B cell (primary cell): Measurements from ENCODE around the gene DGCR6. TPM values are rescaled to one million over a fixed set of nuclear protein-coding genes. Genes with fewer than 3 reads are reported as not detected.
"Not testable (repeated sequence)": the region's sequence is repeated elsewhere in the genome, so short reads cannot be mapped to it uniquely, and the experiment has no call there.

ENCODE experiments used
- ATAC-seq: fragments of 200-7000 bp; cut with Tn5 transposase; one replicate; pipeline ENCODE4 v1.10.0; 2021; ENCODE audit warnings: low read depth, mild to moderate bottlenecking, moderate number of reproducible peaks, moderate library complexity
- CTCF ChIA-PET: fragments of 350-600 bp; sonication (Branson Sonifier 250); formaldehyde crosslinking; loops from one replicate; lab custom pipeline; 2021; ENCODE audit warnings: antibody characterized with exemption, inconsistent platforms; lab: Charles Lee
- POLR2A ChIA-PET: fragments of 350-600 bp; sonication (Branson Sonifier 250); formaldehyde crosslinking; loops from one replicate; lab custom pipeline; 2021; ENCODE audit warnings: antibody characterized with exemption; lab: Charles Lee
- DNase-seq: peaks from one replicate; pipeline ENCODE4 v3.0.0; 2013
- H2AFZ ChIP-seq: 2 replicates; pipeline ENCODE4 v1.6.1; 2012; ENCODE audit warnings: mild to moderate bottlenecking, low read depth, low read length; ENCODE audit not compliant: insufficient read depth, poor library complexity, severe bottlenecking
- H3K27ac ChIP-seq, 2 donors: 1 replicate in 1 of 2; 2 replicates in 1 of 2; pipeline ENCODE4 v1.5.1; 2012 to 2013; ENCODE audit warnings: low read length in 2 of 2, mild to moderate bottlenecking in 2 of 2, moderate library complexity in 1 of 2
- H3K27me3 ChIP-seq, 4 experiments: fragments of 200-600 bp in 1 of 4; sonication (generic) in 1 of 4; replicated peaks in 1 of 4; 1 replicate in 2 of 4; 2 replicates in 2 of 4; pipeline versions ENCODE4 v1.6.1 to v1.7.0; 2013 to 2016; ENCODE audit warnings: low read length in 3 of 4, mild to moderate bottlenecking in 2 of 4, mixed read lengths in 1 of 4, moderate library complexity in 1 of 4; ENCODE audit not compliant: insufficient read depth in 4 of 4, control insufficient read depth in 3 of 4; ENCODE audit errors: control extremely low read depth in 1 of 4
- H3K36me3 ChIP-seq, 2 experiments: replicated peaks in 1 of 2; 1 replicate in 1 of 2; 2 replicates in 1 of 2; pipeline versions ENCODE4 v1.6.1 to v1.7.1; 2013; ENCODE audit warnings: low read length in 1 of 2; ENCODE audit not compliant: insufficient read depth in 2 of 2, control insufficient read depth in 1 of 2; ENCODE audit errors: control extremely low read depth in 1 of 2, extremely low read depth in 1 of 2
- H3K4me1 ChIP-seq, 2 donors: fragments of 200-600 bp in 1 of 2; sonication (generic) in 1 of 2; 1 replicate in 1 of 2; 2 replicates in 1 of 2; pipeline versions ENCODE4 v1.5.1 to v1.6.1; 2013 to 2017; ENCODE audit warnings: low read length in 2 of 2; ENCODE audit not compliant: control insufficient read depth in 2 of 2, insufficient read depth in 2 of 2
- H3K4me2 ChIP-seq: replicated peaks from 2 replicates; pipeline ENCODE3; 2012; ENCODE audit warnings: mild to moderate bottlenecking, low read depth, low read length; ENCODE audit not compliant: poor library complexity, severe bottlenecking
- H3K4me3 ChIP-seq, 5 experiments: fragments of 200-600 bp in 1 of 5; sonication (generic) in 1 of 5; 1 replicate in 3 of 5; 2 replicates in 2 of 5; pipeline versions ENCODE4 v1.5.1 to v1.7.0; 2011 to 2016; ENCODE audit warnings: low read length in 4 of 5, mild to moderate bottlenecking in 4 of 5, low read depth in 2 of 5, control low read depth in 1 of 5, moderate library complexity in 1 of 5; ENCODE audit not compliant: insufficient read depth in 1 of 5; ENCODE audit errors: control extremely low read depth in 1 of 5, extremely low read depth in 1 of 5
- H3K79me2 ChIP-seq: fragments of 200-600 bp; sonication (generic); one replicate; pipeline ENCODE4 v1.6.0; 2016; ENCODE audit warnings: low read length; ENCODE audit not compliant: control insufficient read depth, insufficient read depth
- H3K9ac ChIP-seq: fragments of 200-600 bp; sonication (generic); 2 replicates; pipeline ENCODE4 v1.6.1; 2017; ENCODE audit warnings: mild to moderate bottlenecking, low read length, moderate library complexity
- H3K9me3 ChIP-seq, 3 donors: one replicate each; pipeline versions ENCODE4 v1.6.1 to v1.7.1; 2013; ENCODE audit warnings: low read length in 2 of 3; ENCODE audit not compliant: control insufficient read depth in 2 of 3, insufficient read depth in 1 of 3; ENCODE audit errors: control extremely low read depth in 1 of 3
- H4K20me1 ChIP-seq: 2 replicates; pipeline ENCODE4 v1.6.0; 2012; ENCODE audit warnings: mild to moderate bottlenecking, low read length; ENCODE audit not compliant: insufficient read depth, control insufficient read depth, poor library complexity, severe bottlenecking
- H3K27ac Mint-ChIP-seq: one replicate; pipeline ENCODE4 v1.8.0; 2021; ENCODE audit warnings: mixed read lengths
- H3K27me3 Mint-ChIP-seq: one replicate; pipeline ENCODE4 v1.8.0; 2021; ENCODE audit warnings: mixed read lengths
- H3K4me1 Mint-ChIP-seq: one replicate; pipeline ENCODE4 v1.8.0; 2021; ENCODE audit warnings: mixed read lengths
- H3K4me3 Mint-ChIP-seq: one replicate; pipeline ENCODE4 v1.8.0; 2021; ENCODE audit warnings: mixed read lengths
- H3K9me3 Mint-ChIP-seq: one replicate; pipeline ENCODE4 v1.8.0; 2022; ENCODE audit warnings: mixed read lengths; ENCODE audit not compliant: insufficient read depth
- EZH2 ChIP-seq: IDR thresholded peaks from 2 replicates; pipeline ENCODE4 v1.6.1; 2012; ENCODE audit warnings: borderline replicate concordance, low read depth, mild to moderate bottlenecking, moderate library complexity, low read length; ENCODE audit not compliant: insufficient read depth, poor library complexity, severe bottlenecking
- WGBS: methylation state at CpG from one replicate; pipeline ENCODE4 v1.1.5; 2013; ENCODE audit warnings: missing lambda C conversion rate; ENCODE audit not compliant: insufficient coverage; 5-methylcytosine and 5-hydroxymethylcytosine counted together
- intact Hi-C: fragments of 100-400 bp; cut with micrococcal nuclease; formaldehyde crosslinking; loops from one replicate; pipeline ENCODE4 v1.10.0; 2022
- polyA plus RNA-seq: library from polyadenylated mRNA; depleted of rRNA; stranded (reverse); fragments of >200 nt; gene quantifications from 2 replicates; pipeline ENCODE4 v1.2.3, GENCODE V29; 2012
- total RNA-seq, 2 donors: library from RNA; stranded (reverse); fragments of 120-200 nt in 1 of 2; gene quantifications; 1 replicate in 1 of 2; 2 replicates in 1 of 2; pipeline versions ENCODE4 v1.2.3 to v1.2.4, GENCODE V29; 2013 to 2022
- TF ChIP-seq, protein P1 (sequence below): fragments of 200-600 bp; IDR thresholded peaks from one replicate; pipeline ENCODE4 v1.8.0; 2022; ENCODE audit warnings: antibody characterized with exemption, mild to moderate bottlenecking

Gene DGCR6
- total and polyA plus RNA-seq, 2 donors (not counting 1 experiment from before 2014, with no cell fraction given) = 1.8 to 2.5 TPM

GRCh38 chr22:18935889-18936529, 29.9 kb downstream of the DGCR6 start, which contains the start of gene PRODH:
TSS of gene PRODH (minus strand) at chr22:18936293. CDS start at chr22:18936287, 6 bp downstream.
- Histone ChIP-seq H3K9ac (no peak within 1 kb of the TSS), H3K27me3 (no peaks in the 10 kb centered on the region), H4K20me1 (no peaks in the 10 kb centered on the region), H3K79me2 (no peaks in the 10 kb centered on the region), H2AFZ (no peak within 1 kb of the TSS), H3K36me3 (no peaks in the 10 kb centered on the region), H3K4me2 (no peak within 1 kb of the TSS), H3K9me3 (no peaks in the 10 kb centered on the region), H3K27ac (no peak within 1 kb of the TSS), H3K4me1 (no peaks in the 10 kb centered on the region), H3K4me3 (no peak within 1 kb of the TSS)
- Mint-ChIP-seq H3K9me3 (no peaks in the 10 kb centered on the region), H3K4me3 (no peak within 1 kb of the TSS), H3K27ac (no peak within 1 kb of the TSS), H3K4me1 (no peaks in the 10 kb centered on the region), H3K27me3 (no peaks in the 10 kb centered on the region)
- DNase-seq = no peak
- ChIA-PET CTCF (no interaction called here), POLR2A (no interaction called here)
- ATAC-seq = no peak
- intact Hi-C loops = no loop called here
- TF ChIP-seq, protein P1, sequence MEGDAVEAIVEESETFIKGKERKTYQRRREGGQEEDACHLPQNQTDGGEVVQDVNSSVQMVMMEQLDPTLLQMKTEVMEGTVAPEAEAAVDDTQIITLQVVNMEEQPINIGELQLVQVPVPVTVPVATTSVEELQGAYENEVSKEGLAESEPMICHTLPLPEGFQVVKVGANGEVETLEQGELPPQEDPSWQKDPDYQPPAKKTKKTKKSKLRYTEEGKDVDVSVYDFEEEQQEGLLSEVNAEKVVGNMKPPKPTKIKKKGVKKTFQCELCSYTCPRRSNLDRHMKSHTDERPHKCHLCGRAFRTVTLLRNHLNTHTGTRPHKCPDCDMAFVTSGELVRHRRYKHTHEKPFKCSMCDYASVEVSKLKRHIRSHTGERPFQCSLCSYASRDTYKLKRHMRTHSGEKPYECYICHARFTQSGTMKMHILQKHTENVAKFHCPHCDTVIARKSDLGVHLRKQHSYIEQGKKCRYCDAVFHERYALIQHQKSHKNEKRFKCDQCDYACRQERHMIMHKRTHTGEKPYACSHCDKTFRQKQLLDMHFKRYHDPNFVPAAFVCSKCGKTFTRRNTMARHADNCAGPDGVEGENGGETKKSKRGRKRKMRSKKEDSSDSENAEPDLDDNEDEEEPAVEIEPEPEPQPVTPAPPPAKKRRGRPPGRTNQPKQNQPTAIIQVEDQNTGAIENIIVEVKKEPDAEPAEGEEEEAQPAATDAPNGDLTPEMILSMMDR = no peak
- TF ChIP-seq EZH2 = no peak
- no CpG with 5 or more reads among the region's 67 CpGs for WGBS

DNA sequence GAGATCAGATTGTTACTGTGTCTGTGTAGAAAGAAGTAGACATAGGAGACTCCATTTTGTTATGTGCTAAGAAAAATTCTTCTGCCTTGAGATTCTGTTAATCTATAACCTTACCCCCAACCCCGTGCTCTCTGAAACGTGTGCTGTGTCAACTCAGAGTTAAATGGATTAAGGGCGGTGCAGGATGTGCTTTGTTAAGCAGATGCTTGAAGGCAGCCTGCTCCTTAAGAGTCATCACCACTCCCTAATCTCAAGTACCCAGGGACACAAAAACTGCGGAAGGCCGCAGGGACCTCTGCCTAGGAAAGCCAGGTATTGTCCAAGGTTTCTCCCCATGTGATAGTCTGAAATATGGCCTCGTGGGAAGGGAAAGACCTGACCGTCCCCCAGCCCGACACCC, 32.6 kb downstream of the DGCR6 start:
- H3K36me3 ChIP-seq, H3K4me1 ChIP-seq, H3K27me3 ChIP-seq, H3K4me1 Mint-ChIP-seq, H3K27ac ChIP-seq, intact Hi-C loops, CTCF ChIA-PET, H3K27me3 Mint-ChIP-seq, H3K9ac ChIP-seq, POLR2A ChIA-PET, H3K4me3 ChIP-seq, H2AFZ ChIP-seq, DNase-seq, H3K79me2 ChIP-seq, ATAC-seq, H3K9me3 ChIP-seq, H3K4me2 ChIP-seq, H3K9me3 Mint-ChIP-seq, H4K20me1 ChIP-seq, H3K27ac Mint-ChIP-seq, H3K4me3 Mint-ChIP-seq: not testable (repeated sequence)
- no CpG with 5 or more reads among the region's 8 CpGs for WGBS

- DNase-seq, H3K9ac ChIP-seq, H3K27ac Mint-ChIP-seq, ATAC-seq, H3K4me3 Mint-ChIP-seq, H3K9me3 Mint-ChIP-seq, H3K4me3 ChIP-seq, H3K79me2 ChIP-seq, H4K20me1 ChIP-seq, H3K9me3 ChIP-seq, H3K27me3 ChIP-seq, H3K4me1 Mint-ChIP-seq, H3K4me1 ChIP-seq, CTCF ChIA-PET, H3K27ac ChIP-seq, H3K36me3 ChIP-seq, H3K4me2 ChIP-seq, intact Hi-C loops, POLR2A ChIA-PET, H2AFZ ChIP-seq: not testable (repeated sequence)
- no CpG with 5 or more reads among the region's 9 CpGs for WGBS
- H3K27me3 Mint-ChIP-seq = peaks cover 24% of the 10 kb centered on the region
Measured at GRCh38 chr22:18947105-18947504, 41.0 kb downstream of the DGCR6 start.
